H9 (cell line): ENCODE data around the gene PHOSPHO1. TPM values are rescaled to one million over a fixed set of nuclear protein-coding genes. Genes with fewer than 3 reads are reported as not detected.

Experiments
- DNase-seq: peaks from one replicate; pipeline ENCODE4 v3.0.0-alpha.2; 2017
- H2AFZ ChIP-seq: one replicate; pipeline ENCODE4 v1.6.1; 2013; ENCODE audit warnings: mild to moderate bottlenecking, low read length, control low read depth, moderate library complexity
- H2AK5ac ChIP-seq: 2 replicates; pipeline ENCODE4 v1.6.1; 2013; ENCODE audit warnings: low read length, control low read depth, mixed read lengths; ENCODE audit not compliant: insufficient read length
- H2BK120ac ChIP-seq: one replicate; pipeline ENCODE4 v1.6.1; 2013; ENCODE audit warnings: low read depth, mild to moderate bottlenecking, low read length, control low read depth, inconsistent platforms; ENCODE audit not compliant: poor library complexity, severe bottlenecking
- H2BK12ac ChIP-seq: 2 replicates; pipeline ENCODE4 v1.6.1; 2013; ENCODE audit warnings: low read length, control low read depth, mixed read lengths, low read depth; ENCODE audit not compliant: insufficient read length
- H2BK15ac ChIP-seq: 2 replicates; pipeline ENCODE4 v1.6.1; 2013; ENCODE audit warnings: low read depth, low read length, control low read depth
- H2BK20ac ChIP-seq: one replicate; pipeline ENCODE4 v1.6.1; 2013; ENCODE audit warnings: low read depth, mild to moderate bottlenecking, low read length, control low read depth, inconsistent platforms; ENCODE audit not compliant: poor library complexity, severe bottlenecking
- H2BK5ac ChIP-seq: 2 replicates; pipeline ENCODE4 v1.6.1; 2013; ENCODE audit warnings: low read length, control low read depth, mixed read lengths; ENCODE audit not compliant: insufficient read length
- H3K14ac ChIP-seq: 2 replicates; pipeline ENCODE4 v1.6.1; 2013; ENCODE audit warnings: low read length, control low read depth; ENCODE audit not compliant: insufficient read depth
- H3K18ac ChIP-seq: 2 replicates; pipeline ENCODE4 v1.6.1; 2013; ENCODE audit warnings: low read depth, mild to moderate bottlenecking, mixed read lengths, low read length, control low read depth; ENCODE audit not compliant: insufficient read length
- H3K23ac ChIP-seq: 2 replicates; pipeline ENCODE4 v1.6.1; 2013; ENCODE audit warnings: low read length, control low read depth, mixed read lengths, low read depth; ENCODE audit not compliant: insufficient read length
- H3K23me2 ChIP-seq: 2 replicates; pipeline ENCODE4 v1.6.1; 2013; ENCODE audit warnings: low read depth, mild to moderate bottlenecking, mixed read lengths, low read length, control low read depth; ENCODE audit not compliant: insufficient read length, poor library complexity, severe bottlenecking
- H3K27ac ChIP-seq: 2 replicates; pipeline ENCODE4 v1.5.1; 2013; ENCODE audit warnings: low read length, control low read depth, mixed read lengths, low read depth; ENCODE audit not compliant: insufficient read length
- H3K27me3 ChIP-seq: 2 replicates; pipeline ENCODE4 v1.6.1; 2013; ENCODE audit warnings: low read length, control low read depth, inconsistent platforms; ENCODE audit not compliant: insufficient read depth
- H3K4ac ChIP-seq: 2 replicates; pipeline ENCODE4 v1.6.1; 2013; ENCODE audit warnings: low read depth, mild to moderate bottlenecking, control low read depth, inconsistent platforms, low read length, moderate library complexity
- H3K4me1 ChIP-seq: 2 replicates; pipeline ENCODE4 v1.6.1; 2013; ENCODE audit warnings: low read length, control low read depth, inconsistent platforms; ENCODE audit not compliant: insufficient read depth
- H3K4me2 ChIP-seq: 2 replicates; pipeline ENCODE4 v1.6.1; 2013; ENCODE audit warnings: low read length, control low read depth, mixed read lengths; ENCODE audit not compliant: insufficient read length, insufficient read depth
- H3K56ac ChIP-seq: 2 replicates; pipeline ENCODE4 v1.6.1; 2013; ENCODE audit warnings: low read depth, mild to moderate bottlenecking, mixed read lengths, low read length, control low read depth; ENCODE audit not compliant: insufficient read length
- H3K79me1 ChIP-seq: 2 replicates; pipeline ENCODE4 v1.6.1; 2013; ENCODE audit warnings: low read depth, mild to moderate bottlenecking, moderate library complexity, low read length, control low read depth, inconsistent platforms; ENCODE audit not compliant: insufficient read depth, poor library complexity, severe bottlenecking
- H3K79me2 ChIP-seq: 2 replicates; pipeline ENCODE4 v1.6.1; 2013; ENCODE audit warnings: low read length, control low read depth, inconsistent platforms; ENCODE audit not compliant: insufficient read depth
- H3K9ac ChIP-seq: 2 replicates; pipeline ENCODE4 v1.6.1; 2013; ENCODE audit warnings: low read length, control low read depth, mixed read lengths; ENCODE audit not compliant: insufficient read length; ENCODE audit errors: extremely low read depth
- H3K9me3 ChIP-seq: one replicate; pipeline ENCODE4 v1.6.1; 2013; ENCODE audit warnings: low read depth, low read length, inconsistent platforms; ENCODE audit not compliant: control insufficient read depth
- H3T11ph ChIP-seq: one replicate; pipeline ENCODE4 v1.6.1; 2013; ENCODE audit warnings: mild to moderate bottlenecking, low read length, control low read depth, inconsistent platforms
- H4K20me1 ChIP-seq: one replicate; pipeline ENCODE4 v1.6.1; 2013; ENCODE audit not compliant: control insufficient read depth, insufficient read length, insufficient read depth
- H4K5ac ChIP-seq: 2 replicates; pipeline ENCODE4 v1.6.1; 2013; ENCODE audit warnings: low read depth, mild to moderate bottlenecking, mixed read lengths, low read length, control low read depth; ENCODE audit not compliant: insufficient read length
- H4K8ac ChIP-seq: replicated peaks from 2 replicates; pipeline ENCODE4 v1.6.1; 2013; ENCODE audit warnings: low read length, control low read depth, mixed read lengths, low read depth; ENCODE audit not compliant: insufficient read length
- H4K91ac ChIP-seq: 2 replicates; pipeline ENCODE4 v1.6.1; 2013; ENCODE audit warnings: low read depth, mild to moderate bottlenecking, moderate library complexity, mixed read lengths, low read length, control low read depth; ENCODE audit not compliant: insufficient read length
- H3K27ac Mint-ChIP-seq, 3 experiments: 2 replicates in 2 of 3; 3 replicates in 1 of 3; pipeline ENCODE4 v1.8.0; 2020 to 2021; ENCODE audit warnings: mixed read lengths in 3 of 3, mild to moderate bottlenecking in 1 of 3, moderate library complexity in 1 of 3
- H3K27me3 Mint-ChIP-seq: 2 replicates; pipeline ENCODE4 v1.8.0; 2021; ENCODE audit warnings: low read depth, mild to moderate bottlenecking, moderate library complexity, mixed read lengths
- H3K36me3 Mint-ChIP-seq, 3 experiments: 2 replicates in 2 of 3; 3 replicates in 1 of 3; pipeline ENCODE4 v1.8.0; 2020 to 2021; ENCODE audit warnings: low read depth in 3 of 3, mixed read lengths in 3 of 3; ENCODE audit not compliant: insufficient read depth in 1 of 3
- H3K4me1 Mint-ChIP-seq, 2 experiments: 2 replicates each; pipeline ENCODE4 v1.8.0; 2020; ENCODE audit warnings: mixed read lengths in 2 of 2
- H3K4me3 Mint-ChIP-seq, 2 experiments: 2 replicates in 1 of 2; 3 replicates in 1 of 2; pipeline ENCODE4 v1.8.0; 2020 to 2021; ENCODE audit warnings: mild to moderate bottlenecking in 2 of 2, mixed read lengths in 2 of 2, moderate library complexity in 1 of 2
- H3K9me3 Mint-ChIP-seq, 2 experiments: 2 replicates in 1 of 2; 3 replicates in 1 of 2; pipeline ENCODE4 v1.8.0; 2020; ENCODE audit warnings: mild to moderate bottlenecking in 2 of 2, mixed read lengths in 2 of 2, moderate library complexity in 1 of 2
- CTCF ChIP-seq: fragments of 200-600 bp; sonication (generic); conservative IDR thresholded peaks from 3 replicates; pipeline ENCODE4 v1.8.0; 2021; ENCODE audit warnings: antibody characterized with exemption, mild to moderate bottlenecking
- WGBS: extraction: QIAGEN DNeasy Blood & Tissue Kit; methylation state at CpG from one replicate; pipeline ENCODE4 v1.1.7; 2013; ENCODE audit warnings: missing lambda C conversion rate, low lambda C conversion rate, mixed read lengths; ENCODE audit not compliant: insufficient read length; ENCODE audit errors: extremely low coverage; 5-methylcytosine and 5-hydroxymethylcytosine counted together
- total RNA-seq: library from RNA; stranded (reverse); gene quantifications from 2 replicates; pipeline ENCODE4 v1.2.1, GENCODE V29; 2021

The PHOSPHO1 gene
- total RNA-seq, 1 experiment from 2014 or later: 0.63 TPM

- Histone ChIP-seq H3K27me3 (no peaks in the 10 kb centered on the region; the same call in 1 of the 2 replicates), H3K18ac (no peak overlapping the region), H4K5ac (no peak overlapping the region), H4K8ac (no peak overlapping the region), H2BK12ac (no peak overlapping the region), H3K9ac (no peak overlapping the region), H3K14ac (no peak overlapping the region), H3K27ac (no peak overlapping the region), H2BK20ac (no peak overlapping the region), H4K20me1 (no peaks in the 10 kb centered on the region), H3K56ac (no peak overlapping the region), H2BK120ac (no peak overlapping the region), H4K91ac (no peak overlapping the region), H3K79me1 (no peaks in the 10 kb centered on the region), H2AK5ac (no peak overlapping the region), H3K4ac (no peak overlapping the region), H2BK15ac (no peak overlapping the region), H3K79me2 (no peaks in the 10 kb centered on the region), H2BK5ac (no peak overlapping the region), H3T11ph (no peak overlapping the region), H3K4me2 (no peak overlapping the region), H3K23me2 (no peaks in the 10 kb centered on the region), H3K4me1 (no peaks in the 10 kb centered on the region), H3K9me3 (no peaks in the 10 kb centered on the region), H2AFZ (no peak overlapping the region), H3K23ac (no peak overlapping the region)
- Mint-ChIP-seq H3K4me1 (peaks cover 0 to under 1% of the 10 kb centered on the region in 2 experiments; a peak in 1 of 4 replicates), H3K9me3 (no peaks in the 10 kb centered on the region), H3K27ac (no peak overlapping the region), H3K36me3 (no peaks in the 10 kb centered on the region), H3K4me3 (no peak overlapping the region), H3K27me3 (peaks cover 32% of the 10 kb centered on the region)
- TF ChIP-seq CTCF: no peak
- no CpG with 5 or more reads among the region's 2 CpGs for WGBS
- DNase-seq: no peak
Observed at GRCh38 chr17:49203796-49204195, 26.8 kb downstream of the PHOSPHO1 start.
